HG03469 (cell line): Measurements from ENCODE around the gene CNIH3.
"Not testable (repeated sequence)": the region's sequence is repeated elsewhere in the genome, so short reads cannot be mapped to it uniquely, and the experiment has no call there.

Source experiments
- ATAC-seq: cut with Tn5 transposase; IDR thresholded peaks from one replicate; pipeline ENCODE4 v1.9.1; 2021; ENCODE audit warnings: mild to moderate bottlenecking, moderate library complexity, moderate number of reproducible peaks; ENCODE audit not compliant: unreplicated experiment

Gene CNIH3

DNA sequence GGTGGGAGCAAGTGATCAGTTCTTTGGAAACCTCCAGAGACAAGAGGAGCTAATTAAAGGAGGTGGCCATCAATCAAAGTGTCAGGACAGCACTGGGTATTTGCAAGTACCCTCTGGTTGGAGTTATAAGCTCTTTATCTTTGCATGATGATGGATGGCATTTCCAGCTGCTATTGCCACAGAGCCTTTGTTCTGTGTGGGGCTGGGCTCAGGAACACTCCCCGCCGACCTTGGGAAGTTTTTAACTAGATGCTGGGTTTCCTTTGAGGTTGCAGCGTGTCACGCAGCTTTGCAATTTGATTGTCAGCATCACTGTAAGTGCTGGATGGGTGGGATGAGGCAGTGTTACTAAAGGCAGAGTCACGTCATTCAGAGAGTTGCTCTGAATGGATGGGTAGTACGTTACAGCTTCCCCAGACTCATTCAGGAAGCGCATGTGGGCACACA lies 68.9 kb downstream of the CNIH3 start:
- ATAC-seq, result no peak

DNA sequence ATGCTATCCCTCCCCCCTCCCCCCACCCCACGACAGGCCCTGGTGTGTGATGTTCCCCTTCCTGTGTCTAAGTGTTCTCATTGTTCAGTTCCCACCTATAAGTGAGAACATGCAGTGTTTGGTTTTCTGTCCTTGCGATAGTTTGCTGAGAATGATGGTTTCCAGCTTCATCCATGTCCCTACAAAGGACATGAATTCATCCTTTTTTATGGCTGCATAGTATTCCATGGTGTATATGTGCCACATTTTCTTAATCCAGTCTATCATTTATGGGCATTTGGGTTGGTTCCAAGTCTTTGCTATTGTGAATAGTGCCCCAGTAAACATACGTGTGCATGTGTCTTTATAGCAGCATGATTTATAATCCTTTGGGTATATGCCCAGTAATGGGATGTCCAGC lies 70.0 kb downstream of the CNIH3 start:
- ATAC-seq, result not testable (repeated sequence)

DNA sequence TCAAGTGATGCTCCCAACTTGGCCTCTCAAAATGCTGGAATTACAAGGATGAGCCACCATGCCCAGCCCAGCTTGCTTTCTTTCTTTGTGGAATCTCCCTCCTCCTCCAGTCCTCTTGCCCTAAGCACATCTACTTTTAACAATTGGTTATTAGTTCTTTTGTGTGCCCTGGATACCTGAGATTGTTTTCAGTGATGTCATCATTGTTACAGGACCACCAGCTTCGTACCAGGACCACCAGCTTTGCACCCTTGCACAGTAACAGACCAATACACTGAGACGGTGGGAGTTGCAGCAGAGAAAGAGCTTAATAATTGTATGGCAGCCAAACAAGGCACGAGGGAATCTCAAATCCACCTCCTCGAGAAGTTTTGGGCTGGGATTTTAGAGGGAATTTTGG lies 71.3 kb downstream of the CNIH3 start:
- ATAC-seq, result no peak

DNA sequence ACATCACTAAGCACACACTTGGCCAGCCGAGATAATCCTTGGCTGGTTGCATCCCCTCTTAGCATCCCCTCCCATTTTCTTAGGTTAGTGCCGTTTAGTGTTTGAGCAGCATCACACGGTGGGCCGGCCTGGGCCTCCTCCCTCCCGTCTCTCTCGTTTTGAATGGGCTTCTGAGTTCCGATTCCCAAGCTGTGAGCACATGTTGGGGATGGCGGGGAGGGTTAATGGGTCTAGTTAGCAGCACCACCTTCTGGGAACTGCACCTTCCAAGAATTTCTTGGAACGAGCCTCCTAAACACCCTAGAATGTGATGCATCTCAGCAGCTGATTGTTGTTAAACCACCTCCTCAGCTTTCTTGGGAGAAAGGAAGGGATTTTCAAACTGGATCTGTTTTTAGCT lies 73.3 kb downstream of the CNIH3 start:
- ATAC-seq, result no peak

DNA sequence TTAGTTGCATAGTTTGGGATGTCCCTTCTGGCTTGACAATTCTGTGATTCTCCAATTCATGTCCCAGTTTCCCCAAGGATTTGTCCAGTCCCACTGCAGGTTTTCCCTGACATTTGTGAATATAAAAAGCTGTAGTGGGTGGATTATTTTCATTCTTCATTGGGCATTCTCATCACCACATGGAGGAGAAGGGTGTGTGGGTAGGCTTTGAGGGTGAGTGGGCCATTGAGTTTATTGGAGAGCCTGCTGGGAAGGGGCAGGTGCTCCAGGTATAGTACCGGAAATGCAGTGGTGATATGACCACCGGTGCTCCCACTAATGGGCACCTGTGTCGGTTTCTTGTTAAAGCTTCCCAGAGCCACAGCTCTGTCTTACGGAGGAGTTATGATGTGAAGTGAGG lies 74.5 kb downstream of the CNIH3 start:
- ATAC-seq, result no peak

DNA sequence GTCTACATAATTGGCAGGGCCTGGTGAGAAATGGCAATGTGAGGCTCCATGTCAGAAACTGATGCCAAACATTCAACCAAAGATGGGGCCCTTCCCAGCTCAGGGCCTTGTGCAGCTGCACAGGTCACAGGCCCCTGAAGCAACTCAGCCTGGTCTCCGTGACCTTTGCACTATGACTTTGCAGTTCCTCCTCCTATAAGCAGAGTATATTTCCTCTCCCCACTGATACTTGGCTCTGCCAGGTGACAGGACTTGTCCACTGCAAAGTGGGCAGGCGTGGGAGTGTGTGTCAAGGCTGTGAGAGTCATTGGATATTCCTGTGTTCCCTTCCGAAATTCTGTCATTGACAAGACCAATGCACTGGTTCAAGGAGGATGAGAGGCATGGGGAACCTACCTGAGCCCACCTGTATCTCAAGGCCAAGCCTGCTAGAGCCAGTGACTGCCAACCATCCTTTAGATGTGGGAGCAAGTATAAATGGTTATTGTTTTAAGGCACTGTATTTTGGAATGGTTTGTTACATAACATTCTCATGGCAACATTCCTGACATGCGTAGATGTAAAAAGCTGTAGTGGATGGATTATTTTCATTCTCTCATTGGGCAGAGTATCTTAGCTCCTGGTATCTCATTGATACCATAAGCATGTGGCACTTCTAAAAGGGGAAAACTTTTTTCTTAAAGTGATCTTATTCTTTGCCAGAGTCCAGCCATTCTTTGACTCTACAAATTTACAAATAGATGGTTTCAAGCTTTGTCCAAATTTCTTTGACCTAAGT lies 75.2 kb downstream of the CNIH3 start:
- ATAC-seq, result no peak

DNA sequence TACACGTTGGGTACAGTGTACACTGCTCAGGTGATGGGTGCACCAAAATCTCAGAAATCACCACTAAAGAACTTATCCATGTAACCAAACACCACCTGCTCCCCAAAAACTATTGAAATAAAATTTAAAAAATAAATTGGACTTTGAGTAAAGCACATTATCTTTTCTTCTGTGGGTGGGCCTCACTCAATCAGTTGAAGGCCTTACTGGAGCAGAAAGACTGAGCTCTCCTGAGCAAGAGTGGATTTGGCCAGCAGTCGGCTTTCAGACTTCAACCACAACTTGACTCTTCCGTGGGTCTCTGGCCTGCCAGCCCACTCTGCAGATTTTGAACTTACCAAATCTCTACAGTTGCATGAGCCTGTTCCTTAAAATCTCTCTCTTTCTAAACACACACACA lies 78.9 kb downstream of the CNIH3 start:
- ATAC-seq, result no peak

DNA sequence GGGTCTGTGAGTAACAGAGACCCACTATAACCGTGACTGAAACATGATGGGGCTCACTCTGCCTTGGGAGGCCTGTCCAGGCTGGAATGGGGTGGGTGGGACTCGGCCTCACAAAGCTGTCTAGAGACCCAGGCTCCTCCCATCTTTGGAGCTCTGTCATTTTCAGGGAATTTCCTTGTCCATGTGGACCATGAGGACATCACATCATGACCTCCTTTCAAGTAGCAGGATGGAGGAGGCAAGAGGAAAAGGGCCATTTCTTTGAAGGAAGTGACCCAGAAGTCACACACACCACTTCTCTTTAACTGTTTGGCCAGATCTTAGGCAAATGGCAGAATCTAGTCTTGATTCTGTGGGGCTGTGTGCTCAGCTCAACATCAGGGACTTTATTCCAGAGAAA lies 79.9 kb downstream of the CNIH3 start:
- ATAC-seq, result no peak

DNA sequence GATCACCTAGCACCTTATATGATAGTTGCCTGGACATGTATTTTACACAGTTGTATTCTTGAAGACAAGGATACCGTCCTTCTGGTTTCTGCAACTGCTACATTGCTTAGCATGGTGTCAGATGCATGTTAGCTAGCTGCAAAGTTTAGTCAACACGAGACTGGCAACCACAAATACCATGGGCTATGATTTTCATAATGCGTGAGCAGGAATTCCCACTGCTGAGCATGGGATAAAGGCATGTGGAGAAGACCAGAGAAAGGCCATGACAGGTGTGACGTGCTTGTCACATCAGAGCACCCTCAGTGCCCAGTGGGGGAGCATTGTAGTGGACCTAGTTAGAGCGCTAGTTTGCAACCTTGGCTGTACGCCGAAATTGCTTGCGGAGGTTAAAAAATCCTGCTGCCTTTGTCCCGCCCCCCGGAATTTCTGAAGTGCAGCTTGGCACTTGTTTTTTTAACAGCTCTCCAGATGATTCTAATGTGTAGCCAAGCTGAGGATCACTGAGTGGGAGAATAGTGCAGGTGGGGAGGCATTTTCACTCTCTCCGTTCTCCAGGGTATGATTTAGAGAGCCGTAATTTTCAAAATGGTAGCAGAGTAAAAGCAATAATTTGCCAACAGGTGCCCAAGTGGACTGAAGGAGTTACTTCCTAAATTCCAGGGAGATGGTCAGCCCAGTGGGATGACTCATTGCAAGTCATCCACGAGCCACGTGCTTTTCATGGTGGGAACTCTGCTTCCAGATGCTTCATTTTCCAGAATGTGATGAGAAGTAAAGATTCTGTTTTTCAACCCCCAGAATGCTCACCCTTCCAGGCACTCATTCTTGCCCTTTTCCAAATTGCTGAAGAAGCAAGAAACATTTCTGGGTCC lies 81.0 kb downstream of the CNIH3 start:
- ATAC-seq, result no peak

DNA sequence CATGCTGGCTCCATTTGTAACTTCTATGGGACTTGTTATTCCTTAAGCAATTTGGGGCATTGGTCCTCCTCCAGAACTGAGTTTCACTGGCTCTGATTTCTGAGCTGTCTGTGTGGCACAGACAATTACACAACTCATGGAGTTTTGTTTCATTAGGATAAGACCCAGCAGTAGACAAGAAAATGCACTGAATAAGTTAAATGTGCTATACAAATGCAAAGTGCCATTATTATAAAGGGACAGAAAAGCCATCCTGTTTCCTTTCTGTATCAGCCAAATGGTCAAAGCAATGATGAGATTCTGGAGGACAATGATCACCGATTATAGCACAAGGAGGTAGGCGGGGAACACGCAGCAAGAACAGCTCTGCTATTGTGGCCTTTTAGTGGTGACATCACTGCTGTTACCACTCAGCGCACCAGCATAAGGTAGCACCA lies 81.9 kb downstream of the CNIH3 start:
- ATAC-seq, result no peak

DNA sequence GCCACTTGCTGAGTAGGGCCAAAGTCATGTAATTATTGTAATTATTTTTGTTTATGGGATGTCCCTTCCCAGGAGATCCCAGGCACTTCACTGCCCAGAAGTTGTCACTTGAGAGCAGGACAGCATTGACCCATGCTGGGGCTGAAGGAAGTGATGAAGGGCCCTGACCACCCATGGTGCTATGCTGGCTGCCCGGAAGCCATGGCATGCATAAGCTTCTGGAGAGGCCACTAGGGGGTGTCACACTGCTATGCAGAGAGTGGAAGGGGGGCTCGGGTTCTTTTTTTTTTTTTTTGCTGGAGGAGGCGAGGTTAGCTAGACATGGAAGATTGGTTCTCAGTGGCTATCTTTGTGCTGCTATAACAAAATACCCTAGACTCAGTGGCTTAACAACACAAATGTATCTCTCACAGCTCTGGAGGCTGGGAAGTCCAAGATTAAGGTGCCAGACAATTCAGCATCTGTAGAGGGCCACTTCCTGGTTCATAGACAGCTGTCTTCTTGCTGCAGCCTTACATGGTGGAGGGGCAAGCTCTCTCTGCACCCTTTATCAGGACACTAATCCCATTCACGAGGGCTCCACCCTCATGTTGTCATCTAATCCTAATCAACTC lies 84.9 kb downstream of the CNIH3 start:
- ATAC-seq, result no peak

DNA sequence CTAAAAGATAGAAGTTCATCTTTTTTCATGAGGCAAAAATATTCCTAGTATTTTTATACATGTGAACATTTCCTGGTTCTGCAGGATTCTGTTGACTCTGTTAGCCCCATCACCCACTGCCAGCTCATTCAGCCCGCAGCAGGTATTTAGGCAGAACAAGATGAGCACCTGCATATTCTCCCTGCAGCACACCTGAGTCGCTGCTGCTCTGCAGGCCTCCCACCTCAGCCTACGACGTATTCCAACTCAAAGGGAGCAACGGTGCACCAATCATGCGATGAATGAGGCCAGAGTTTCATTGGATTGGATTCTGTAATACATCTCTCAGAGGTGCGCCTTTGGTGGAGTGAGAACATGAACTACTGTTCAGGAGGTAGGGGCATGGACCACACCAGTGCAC lies 87.6 kb downstream of the CNIH3 start:
- no peak for ATAC-seq

DNA sequence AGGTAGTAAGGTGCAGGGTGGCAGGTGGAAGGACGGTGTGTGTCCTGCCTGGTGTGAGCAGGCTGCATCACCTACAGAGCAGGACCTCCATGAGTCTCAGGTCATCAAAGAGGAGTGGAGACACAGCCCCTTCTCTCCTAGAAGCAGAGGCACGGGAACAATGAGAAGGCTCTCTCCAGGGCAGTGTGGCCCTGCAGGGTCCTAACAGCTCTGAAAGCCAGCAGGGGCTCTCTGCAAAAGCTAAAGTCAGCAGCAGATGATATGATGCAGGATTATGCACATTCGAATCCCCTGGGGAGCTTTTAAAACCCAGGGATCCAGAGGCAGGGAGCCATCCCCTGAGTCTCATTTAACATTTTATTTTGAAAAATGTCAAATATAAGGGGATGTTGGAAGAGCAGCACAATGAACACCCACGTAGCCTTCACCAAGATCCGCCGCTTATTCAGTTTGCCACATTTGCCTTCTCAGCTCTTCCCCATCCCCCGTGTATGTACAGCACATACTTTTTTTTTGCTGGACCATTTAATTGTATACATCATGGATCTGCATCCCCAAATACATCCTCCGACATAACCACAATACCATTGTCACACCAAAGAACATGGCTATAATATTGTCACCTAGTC lies 88.1 kb downstream of the CNIH3 start:
- no peak for ATAC-seq

DNA sequence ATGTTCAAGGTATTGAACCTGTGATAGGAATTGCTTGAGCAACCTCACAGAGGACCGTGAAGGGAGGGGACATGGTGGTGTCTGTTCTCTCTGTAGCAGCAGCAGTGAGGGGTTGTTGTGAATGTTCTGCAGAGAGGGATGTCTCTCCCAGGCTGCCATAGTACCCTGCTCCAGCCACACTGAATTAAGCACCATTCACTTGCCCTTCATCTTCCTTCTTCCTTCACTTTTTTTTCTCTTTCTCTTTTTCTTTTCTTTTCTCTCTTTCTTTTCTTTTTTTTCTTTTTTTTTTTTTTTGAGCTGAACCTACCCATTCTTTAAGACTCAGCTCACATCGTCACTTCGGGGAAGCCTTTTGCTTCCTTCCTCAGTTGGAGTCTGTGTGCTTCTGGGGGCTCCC lies 89.5 kb downstream of the CNIH3 start:
- no peak for ATAC-seq

DNA sequence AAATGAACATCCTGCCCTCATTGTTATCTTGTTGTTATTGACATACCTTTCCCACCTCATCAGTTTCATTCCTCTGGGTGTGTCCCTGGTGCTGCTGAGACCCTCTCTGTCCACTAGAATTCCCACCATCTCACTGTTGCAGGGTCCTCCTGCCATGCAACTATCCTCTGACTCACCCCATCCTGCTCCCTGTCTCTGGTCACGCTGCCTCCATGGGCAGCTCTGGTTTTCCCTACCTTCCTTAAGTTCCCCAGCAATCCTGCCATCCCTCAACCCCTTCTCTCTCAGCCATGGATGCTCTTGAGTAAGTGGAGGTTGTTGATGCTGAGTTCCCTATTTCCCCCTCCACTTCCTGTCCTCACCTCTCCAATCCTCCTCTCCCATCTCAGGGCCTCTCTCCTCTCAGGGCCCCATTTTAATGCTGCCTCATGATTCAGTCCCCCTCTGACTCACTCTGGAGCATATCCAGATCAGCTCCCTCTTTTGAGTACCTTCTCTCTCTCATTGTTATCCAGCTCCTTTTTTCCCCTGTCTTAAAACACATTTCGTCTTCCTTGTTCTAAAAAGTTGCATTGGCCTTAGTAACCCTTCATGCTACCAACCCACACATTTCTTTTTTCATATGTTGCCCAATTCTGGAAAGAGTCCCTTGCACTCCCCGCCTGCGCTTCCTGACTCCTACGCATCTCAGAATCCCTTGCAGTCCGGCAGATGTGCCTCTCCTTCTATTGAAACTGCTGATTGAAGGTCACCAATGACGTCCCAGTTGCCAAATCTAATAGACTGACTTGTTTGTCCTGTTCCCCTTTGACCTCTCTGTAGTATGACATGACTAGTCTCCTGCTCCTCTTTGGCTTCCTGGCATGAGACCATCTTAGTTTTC lies 92.0 kb downstream of the CNIH3 start:
- no peak for ATAC-seq

DNA sequence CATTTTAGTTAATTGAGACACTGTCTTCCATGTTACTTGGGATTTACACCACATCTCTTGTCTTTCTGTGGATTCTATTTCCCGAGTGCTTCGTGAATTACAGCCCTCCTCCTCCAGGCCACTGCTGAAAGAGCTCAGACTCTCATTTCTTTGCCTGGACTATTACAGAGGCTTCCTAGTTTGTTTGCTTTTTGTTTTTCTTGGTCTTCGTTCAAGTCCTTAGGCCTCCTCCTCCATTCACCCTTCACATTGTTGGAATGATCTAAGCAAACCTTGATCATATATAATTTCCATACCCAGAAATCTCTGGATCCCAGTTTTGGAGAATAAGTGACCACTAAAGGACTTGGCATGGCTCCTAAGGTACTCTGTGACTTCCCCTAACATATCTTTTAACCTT lies 94.1 kb downstream of the CNIH3 start:
- ATAC-seq, result no peak

DNA sequence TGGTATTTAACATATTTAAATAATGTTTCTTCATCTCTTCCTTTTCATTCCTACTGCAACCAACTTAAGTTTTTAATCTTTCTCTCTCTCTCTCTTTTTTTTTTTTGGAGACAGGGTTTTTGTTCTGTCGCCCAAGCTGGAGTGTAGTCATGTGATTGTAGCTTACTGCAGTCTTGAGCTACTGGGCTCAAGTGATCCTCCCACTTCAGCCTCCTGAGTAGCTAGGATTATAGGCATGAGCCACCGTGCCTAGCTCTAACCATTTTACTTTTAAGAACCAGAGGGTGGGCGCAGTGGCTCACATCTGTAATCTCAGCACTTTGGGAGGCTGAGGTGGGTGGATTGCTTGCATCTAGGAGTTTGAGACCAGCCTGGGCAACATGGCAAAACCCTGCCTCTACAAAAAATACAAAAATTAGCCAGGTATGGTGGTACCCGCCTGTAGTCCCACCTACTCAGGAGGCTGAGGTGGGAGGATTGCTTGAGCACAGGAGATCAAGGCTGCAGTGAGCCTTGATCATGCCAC lies 95.2 kb downstream of the CNIH3 start:
- ATAC-seq, result not testable (repeated sequence)

DNA sequence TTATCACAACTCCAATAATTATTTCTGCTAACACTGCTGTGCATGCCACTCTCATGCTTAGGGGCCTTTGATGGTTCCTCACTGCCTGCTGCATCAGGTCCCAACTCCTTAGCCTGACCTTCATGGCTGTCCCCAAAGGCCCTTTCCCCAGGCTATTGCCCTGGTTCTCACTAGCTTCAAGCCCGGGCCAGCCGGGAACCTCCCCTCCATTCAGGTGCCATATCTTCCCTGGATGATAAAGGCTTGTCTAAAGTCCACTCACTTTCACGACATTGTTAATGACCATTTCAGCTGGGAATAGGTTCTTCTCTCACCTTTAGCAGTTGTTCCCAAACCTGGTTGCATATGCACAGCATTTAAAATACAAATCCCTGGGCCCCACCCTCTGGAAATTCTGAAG lies 95.8 kb downstream of the CNIH3 start:
- ATAC-seq, result no peak

DNA sequence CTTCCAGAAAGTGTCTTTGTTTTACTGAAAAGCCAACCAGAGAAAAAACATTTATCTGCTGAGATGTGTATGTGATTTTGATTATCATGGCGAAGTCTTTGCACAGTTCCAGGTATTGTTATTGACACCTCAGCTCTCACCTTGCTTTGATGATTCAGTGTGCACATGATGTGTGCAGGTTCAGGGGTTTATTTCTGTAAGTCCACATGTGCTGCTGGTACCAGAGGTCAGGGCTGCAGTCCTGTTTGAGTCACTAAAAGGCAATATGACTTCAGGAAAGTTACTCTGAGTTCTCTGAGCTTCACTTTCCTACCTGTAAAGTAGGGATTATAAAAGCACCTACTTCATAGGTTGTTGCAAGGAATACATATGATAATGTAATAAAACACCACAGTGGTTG lies 97.1 kb downstream of the CNIH3 start:
- ATAC-seq, result no peak

DNA sequence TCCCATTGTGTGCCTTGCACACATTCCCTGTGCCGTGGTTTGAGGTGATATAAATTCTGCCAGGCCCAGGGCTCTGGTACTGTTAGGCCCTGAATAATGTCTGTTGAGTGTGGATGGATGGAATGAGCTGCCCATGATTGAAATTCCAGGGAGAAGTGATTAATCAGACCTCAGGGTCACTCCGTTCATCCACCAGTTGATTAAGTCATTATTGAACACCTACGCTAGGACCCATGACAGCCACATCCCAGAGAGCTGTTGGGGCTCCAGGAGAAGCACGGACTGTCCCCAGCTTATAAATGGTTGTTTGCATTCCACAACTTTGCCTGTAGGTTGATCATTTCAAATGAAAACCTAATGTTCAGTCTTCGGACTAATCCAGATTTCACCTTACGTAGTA lies 98.4 kb downstream of the CNIH3 start:
- no peak for ATAC-seq
